WTC11 (cell line): ENCODE measurements around the gene KCNQ4. TPM values are rescaled to one million over a fixed set of nuclear protein-coding genes. Genes with fewer than 3 reads are reported as not detected.

Experiments
- ATAC-seq: fragments of 200-7000 bp; cut with Tn5 transposase; 2 replicates; pipeline ENCODE4 v1.10.0; 2021; ENCODE audit warnings: mild to moderate bottlenecking, moderate library complexity
- CTCF ChIA-PET: fragments of 300-600 bp; sonication (Branson Sonifier 250); formaldehyde crosslinking; loops from one replicate; lab custom pipeline; 2021; ENCODE audit warnings: antibody characterized with exemption; lab: Charles Lee
- POLR2A ChIA-PET: fragments of 350-600 bp; sonication (Branson Sonifier 250); formaldehyde crosslinking; loops from one replicate; lab custom pipeline; 2021; ENCODE audit warnings: antibody characterized with exemption; lab: Charles Lee
- DNase-seq: peaks from one replicate; pipeline ENCODE4 v3.0.0; 2021; ENCODE audit warnings: low spot score
- H3K27ac Mint-ChIP-seq: 2 replicates; pipeline ENCODE4 v1.8.0; 2021; ENCODE audit warnings: mixed read lengths
- H3K27me3 Mint-ChIP-seq: 2 replicates; pipeline ENCODE4 v1.8.0; 2021; ENCODE audit warnings: low read depth, mild to moderate bottlenecking, moderate library complexity, mixed read lengths
- H3K36me3 Mint-ChIP-seq: 2 replicates; pipeline ENCODE4 v1.8.0; 2021; ENCODE audit warnings: mixed read lengths
- H3K4me1 Mint-ChIP-seq: 2 replicates; pipeline ENCODE4 v1.8.0; 2022; ENCODE audit warnings: mixed read lengths
- H3K4me3 Mint-ChIP-seq: 2 replicates; pipeline ENCODE4 v1.8.0; 2021; ENCODE audit warnings: mild to moderate bottlenecking, moderate library complexity, mixed read lengths
- H3K9me3 Mint-ChIP-seq: 2 replicates; pipeline ENCODE4 v1.8.0; 2021; ENCODE audit warnings: mixed read lengths
- AR ChIP-seq: fragments of 250-450 bp; sonication (Bioruptor Pico); IDR thresholded peaks from 2 replicates; pipeline ENCODE4 v1.9.0; 2021; ENCODE audit warnings: mild to moderate bottlenecking
- ATF2 ChIP-seq: sonication (generic); formaldehyde crosslinking; IDR thresholded peaks from 2 replicates; pipeline ENCODE4 v1.8.1; 2022; ENCODE audit warnings: low read depth, missing genetic modification reagents, borderline replicate concordance
- ATF3 ChIP-seq: sonication (generic); formaldehyde crosslinking; conservative IDR thresholded peaks from 2 replicates; pipeline ENCODE4 v1.8.1; 2022; ENCODE audit warnings: mild to moderate bottlenecking, missing genetic modification reagents
- ATF6 ChIP-seq: sonication (generic); formaldehyde crosslinking; IDR thresholded peaks from 2 replicates; pipeline ENCODE4 v1.8.1; 2023; ENCODE audit warnings: mild to moderate bottlenecking, missing genetic modification reagents
- CDX4 ChIP-seq: fragments of 250-450 bp; sonication (Bioruptor Pico); IDR thresholded peaks from 2 replicates; pipeline ENCODE4 v1.9.0; 2021; ENCODE audit warnings: moderate library complexity, mild to moderate bottlenecking, inconsistent platforms, borderline replicate concordance
- ETV6 ChIP-seq: sonication (generic); formaldehyde crosslinking; IDR thresholded peaks from 2 replicates; pipeline ENCODE4 v1.8.1; 2022; ENCODE audit warnings: mild to moderate bottlenecking, missing genetic modification reagents
- IRF2 ChIP-seq: sonication (generic); formaldehyde crosslinking; IDR thresholded peaks from 2 replicates; pipeline ENCODE4 v1.8.0; 2022; ENCODE audit warnings: low read depth, missing genetic modification reagents, borderline replicate concordance
- JUN ChIP-seq: sonication (generic); formaldehyde crosslinking; IDR thresholded peaks from 2 replicates; pipeline ENCODE4 v1.8.0; 2023; ENCODE audit warnings: mild to moderate bottlenecking, missing genetic modification reagents
- MAX ChIP-seq: sonication (generic); formaldehyde crosslinking; IDR thresholded peaks from 2 replicates; pipeline ENCODE4 v1.8.0; 2022; ENCODE audit warnings: mild to moderate bottlenecking, missing genetic modification reagents
- MYBL2 ChIP-seq: sonication (generic); formaldehyde crosslinking; IDR thresholded peaks from 2 replicates; pipeline ENCODE4 v1.8.1; 2023; ENCODE audit warnings: mild to moderate bottlenecking, moderate library complexity, missing genetic modification reagents
- NFE2L1 ChIP-seq: sonication (generic); formaldehyde crosslinking; IDR thresholded peaks from 2 replicates; pipeline ENCODE4 v1.8.1; 2023; ENCODE audit warnings: missing genetic modification reagents
- NR1H2 ChIP-seq: sonication (generic); formaldehyde crosslinking; IDR thresholded peaks from 2 replicates; pipeline ENCODE4 v1.9.0; 2021; ENCODE audit warnings: mild to moderate bottlenecking, moderate library complexity, missing genetic modification reagents
- PREB ChIP-seq: sonication (generic); formaldehyde crosslinking; IDR thresholded peaks from 2 replicates; pipeline ENCODE4 v1.8.1; 2022; ENCODE audit warnings: mild to moderate bottlenecking, missing genetic modification reagents, moderate library complexity, borderline replicate concordance
- SMAD3 ChIP-seq: sonication (generic); formaldehyde crosslinking; IDR thresholded peaks from 2 replicates; pipeline ENCODE4 v1.8.0; 2022; ENCODE audit warnings: missing genetic modification reagents, mild to moderate bottlenecking, borderline replicate concordance
- TEAD4 ChIP-seq: sonication (generic); formaldehyde crosslinking; IDR thresholded peaks from 2 replicates; pipeline ENCODE4 v1.8.0; 2022; ENCODE audit warnings: mild to moderate bottlenecking, missing genetic modification reagents
- USF1 ChIP-seq: sonication (generic); formaldehyde crosslinking; IDR thresholded peaks from 2 replicates; pipeline ENCODE4 v1.8.0; 2022; ENCODE audit warnings: mild to moderate bottlenecking, missing genetic modification reagents
- ZMAT4 ChIP-seq: fragments of 250-450 bp; sonication (Bioruptor Pico); IDR thresholded peaks from 2 replicates; pipeline ENCODE4 v1.9.0; 2021; ENCODE audit warnings: mild to moderate bottlenecking
- ZNF281 ChIP-seq: sonication (generic); formaldehyde crosslinking; IDR thresholded peaks from 2 replicates; pipeline ENCODE4 v1.8.0; 2023; ENCODE audit warnings: mild to moderate bottlenecking, missing genetic modification reagents
- ZNF317 ChIP-seq: sonication (generic); formaldehyde crosslinking; IDR thresholded peaks from 2 replicates; pipeline ENCODE4 v1.8.1; 2023; ENCODE audit warnings: low read depth, mild to moderate bottlenecking, moderate library complexity, missing genetic modification reagents, borderline replicate concordance
- ZNF512 ChIP-seq: sonication (generic); formaldehyde crosslinking; IDR thresholded peaks from 2 replicates; pipeline ENCODE4 v1.8.1; 2022; ENCODE audit warnings: missing genetic modification reagents, borderline replicate concordance
- total RNA-seq: library from RNA; stranded (reverse); gene quantifications from 3 replicates; pipeline ENCODE4 v1.2.3, GENCODE V29; 2021

Gene KCNQ4
- total RNA-seq, 1 experiment from 2014 or later: 4.0 TPM

- ATAC-seq (peak; percentile 91), DNase-seq (peak; percentile 98)
- H3K4me3 Mint-ChIP-seq: peak within 1 kb of the TSS; percentile 71
- ChIA-PET POLR2A (interaction anchor here (0.6 to 3.2 kb wide), 11 partner anchors 12 to 199 kb away, joined by 3 to 46 read pairs (median 3); partner anchors contain the start of gene CTPS1), CTCF (interaction anchor here (0.7 to 19.7 kb wide), 26 partner anchors 8 to 268 kb away, joined by 3 to 515 read pairs (median 4); partner anchors contain the start of gene CTPS1)
- no peak within 1 kb of the TSS for H3K27ac Mint-ChIP-seq
- no peaks in the 10 kb centered on the region for H3K9me3 Mint-ChIP-seq
- no peaks in the 10 kb centered on the region for H3K36me3 Mint-ChIP-seq
- peaks cover 32% of the 10 kb centered on the region for H3K27me3 Mint-ChIP-seq
- H3K4me1 Mint-ChIP-seq: peaks cover 18% of the 10 kb centered on the region
- TF ChIP-seq MYBL2 (CRISPR knock-in tag): no peak; the same call in 1 of the 2 replicates
- no peak; the same call in 1 of the 2 replicates for TF ChIP-seq MAX (CRISPR knock-in tag)
- TF ChIP-seq JUN (CRISPR knock-in tag): no peak; the same call in 1 of the 2 replicates
- TF ChIP-seq ATF3: no peak
- no peak for TF ChIP-seq NFE2L1 (CRISPR knock-in tag)
- TF ChIP-seq IRF2 (CRISPR knock-in tag): no peak
- no peak for TF ChIP-seq AR
- no peak for TF ChIP-seq ZNF281 (CRISPR knock-in tag)
- no peak for TF ChIP-seq TEAD4
- TF ChIP-seq PREB: no peak
- TF ChIP-seq USF1 (CRISPR knock-in tag): 0 out of 2 replicates have a peak, but pooled peaks have one; percentile 7
- no peak for TF ChIP-seq ZNF317 (CRISPR knock-in tag)
- 0 out of 2 replicates have a peak, but pooled peaks have one; percentile 7 for TF ChIP-seq ETV6 (CRISPR knock-in tag)
- no peak for TF ChIP-seq ATF2 (CRISPR knock-in tag)
- no peak for TF ChIP-seq SMAD3 (CRISPR knock-in tag)
- TF ChIP-seq ZNF512 (CRISPR knock-in tag): no peak
- TF ChIP-seq ATF6 (CRISPR knock-in tag): no peak
- no peak for TF ChIP-seq CDX4 (CRISPR knock-in tag)
- no peak for TF ChIP-seq NR1H2 (CRISPR knock-in tag)
- TF ChIP-seq ZMAT4 (CRISPR knock-in tag): no peak
These were observed 78.6 kb downstream of the KCNQ4 start, which contains the start of gene CITED4 for GRCh38 chr1:40862008-40862863. Gene CITED4 (minus strand): TSS chr1:40862363. CDS start chr1:40862127, 236 bp downstream.
